Smooth muscle cell (in vitro differentiated cells): ENCODE data around the gene TAF4. TPM values are rescaled to one million over a fixed set of nuclear protein-coding genes. Genes with fewer than 3 reads are reported as not detected.

ENCODE experiments used
- DNase-seq: peaks from one replicate; lab custom pipeline; 2025; ENCODE audit not compliant: unreplicated experiment; lab: John Stamatoyannopoulos, UW
- H2AFZ ChIP-seq: fragments of 200-600 bp; sonication (generic); 2 replicates; pipeline ENCODE4 v1.6.0; 2016; ENCODE audit warnings: antibody characterized with exemption, low read depth, mild to moderate bottlenecking
- H3F3A ChIP-seq: fragments of 200-600 bp; sonication (generic); 2 replicates; pipeline ENCODE4 v1.6.0; 2017; ENCODE audit warnings: antibody characterized with exemption, low read depth
- H3K27ac ChIP-seq: fragments of 200-600 bp; sonication (generic); 2 replicates; pipeline ENCODE4 v1.5.1; 2016; ENCODE audit warnings: low read depth, mild to moderate bottlenecking
- H3K27me3 ChIP-seq: fragments of 200-600 bp; sonication (generic); 2 replicates; pipeline ENCODE4 v1.6.1; 2016; ENCODE audit warnings: low read depth, mild to moderate bottlenecking
- H3K36me3 ChIP-seq: fragments of 200-600 bp; sonication (generic); 2 replicates; pipeline ENCODE4 v1.5.1; 2016; ENCODE audit warnings: low read depth
- H3K4me1 ChIP-seq: fragments of 200-600 bp; sonication (generic); 2 replicates; pipeline ENCODE4 v1.5.1; 2016; ENCODE audit warnings: low read depth
- H3K4me2 ChIP-seq: fragments of 200-600 bp; sonication (generic); 2 replicates; pipeline ENCODE4 v1.6.0; 2016; ENCODE audit warnings: mild to moderate bottlenecking
- H3K4me3 ChIP-seq: fragments of 200-600 bp; sonication (generic); 2 replicates; pipeline ENCODE4 v1.5.1; 2016; ENCODE audit warnings: mild to moderate bottlenecking
- H3K79me2 ChIP-seq: fragments of 200-600 bp; sonication (generic); 2 replicates; pipeline ENCODE4 v1.6.0; 2016; ENCODE audit warnings: low read depth, mild to moderate bottlenecking
- H3K9ac ChIP-seq: fragments of 200-600 bp; sonication (generic); 2 replicates; pipeline ENCODE4 v1.6.0; 2016; ENCODE audit warnings: low read depth
- H3K9me3 ChIP-seq: fragments of 200-600 bp; sonication (generic); replicated peaks from 2 replicates; pipeline ENCODE4 v1.5.1; 2016; ENCODE audit warnings: low read depth
- H4K20me1 ChIP-seq: fragments of 200-600 bp; sonication (generic); 2 replicates; pipeline ENCODE4 v1.6.0; 2016; ENCODE audit warnings: low read depth
- WGBS: methylation state at CpG from one replicate; pipeline ENCODE4 v1.1.7; 2016; ENCODE audit warnings: low lambda C conversion rate; 5-methylcytosine and 5-hydroxymethylcytosine counted together
- polyA plus RNA-seq: library from polyadenylated mRNA; unstranded; fragments of >200 nt; fragmentation: Nextera tagmentation; extraction: Ambion mirVana; gene quantifications from 2 replicates; pipeline ENCODE4 v1.2.1, GENCODE V29; 2016
- total RNA-seq: library from RNA; depleted of rRNA; stranded (reverse); fragments of >200 nt; gene quantifications from 2 replicates; pipeline ENCODE4 v1.2.3, GENCODE V29; 2014
- TF ChIP-seq, protein P1 (sequence below): fragments of 200-600 bp; sonication (generic); IDR thresholded peaks from 2 replicates; pipeline ENCODE4 v1.5.1; 2017; ENCODE audit warnings: borderline replicate concordance, mild to moderate bottlenecking, antibody characterized with exemption; ENCODE audit not compliant: insufficient read depth, poor library complexity, severe bottlenecking

Gene TAF4
- total and polyA plus RNA-seq, 2 experiments from 2014 or later = 0.67 to 8.5 TPM

DNA sequence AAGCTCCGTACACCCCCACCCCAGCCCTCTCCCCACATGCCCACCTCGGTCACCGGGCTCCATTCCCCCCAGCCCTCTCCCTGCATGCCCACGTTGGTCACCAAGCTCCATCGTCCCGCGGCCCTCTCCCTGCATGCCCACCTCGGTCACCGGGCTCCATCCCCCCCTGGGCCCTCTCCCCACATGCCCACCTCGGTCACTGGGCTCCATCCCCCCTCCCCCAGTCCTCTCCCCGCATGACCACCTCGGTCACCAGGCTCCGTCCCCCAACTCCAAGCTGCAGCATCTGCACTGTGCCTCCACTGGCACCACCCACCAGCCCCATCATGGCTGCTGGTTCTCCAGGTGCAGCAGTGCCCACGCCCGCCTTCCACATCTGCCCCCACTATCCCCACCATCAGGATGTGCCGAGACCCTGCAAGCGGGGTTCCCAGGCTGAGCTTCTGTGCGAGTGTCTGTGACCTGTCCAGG, 16.8 kb downstream of the TAF4 start:
- Histone ChIP-seq H3K27me3 (no peaks in the 10 kb centered on the region), H3K4me3 (no peak overlapping the region), H3K79me2 (peaks cover 74% of the 10 kb centered on the region), H4K20me1 (peaks cover 100% of the 10 kb centered on the region), H3K36me3 (no peaks in the 10 kb centered on the region), H2AFZ (no peak overlapping the region), H3F3A (no peaks in the 10 kb centered on the region), H3K9me3 (no peaks in the 10 kb centered on the region), H3K27ac (no peak overlapping the region), H3K4me1 (no peaks in the 10 kb centered on the region), H3K4me2 (no peak overlapping the region), H3K9ac (no peak overlapping the region)
- DNase-seq = no peak
- 94% methylated on average over 6 of the region's 18 CpGs for WGBS
- TF ChIP-seq, protein P1, sequence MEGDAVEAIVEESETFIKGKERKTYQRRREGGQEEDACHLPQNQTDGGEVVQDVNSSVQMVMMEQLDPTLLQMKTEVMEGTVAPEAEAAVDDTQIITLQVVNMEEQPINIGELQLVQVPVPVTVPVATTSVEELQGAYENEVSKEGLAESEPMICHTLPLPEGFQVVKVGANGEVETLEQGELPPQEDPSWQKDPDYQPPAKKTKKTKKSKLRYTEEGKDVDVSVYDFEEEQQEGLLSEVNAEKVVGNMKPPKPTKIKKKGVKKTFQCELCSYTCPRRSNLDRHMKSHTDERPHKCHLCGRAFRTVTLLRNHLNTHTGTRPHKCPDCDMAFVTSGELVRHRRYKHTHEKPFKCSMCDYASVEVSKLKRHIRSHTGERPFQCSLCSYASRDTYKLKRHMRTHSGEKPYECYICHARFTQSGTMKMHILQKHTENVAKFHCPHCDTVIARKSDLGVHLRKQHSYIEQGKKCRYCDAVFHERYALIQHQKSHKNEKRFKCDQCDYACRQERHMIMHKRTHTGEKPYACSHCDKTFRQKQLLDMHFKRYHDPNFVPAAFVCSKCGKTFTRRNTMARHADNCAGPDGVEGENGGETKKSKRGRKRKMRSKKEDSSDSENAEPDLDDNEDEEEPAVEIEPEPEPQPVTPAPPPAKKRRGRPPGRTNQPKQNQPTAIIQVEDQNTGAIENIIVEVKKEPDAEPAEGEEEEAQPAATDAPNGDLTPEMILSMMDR = no peak

DNA sequence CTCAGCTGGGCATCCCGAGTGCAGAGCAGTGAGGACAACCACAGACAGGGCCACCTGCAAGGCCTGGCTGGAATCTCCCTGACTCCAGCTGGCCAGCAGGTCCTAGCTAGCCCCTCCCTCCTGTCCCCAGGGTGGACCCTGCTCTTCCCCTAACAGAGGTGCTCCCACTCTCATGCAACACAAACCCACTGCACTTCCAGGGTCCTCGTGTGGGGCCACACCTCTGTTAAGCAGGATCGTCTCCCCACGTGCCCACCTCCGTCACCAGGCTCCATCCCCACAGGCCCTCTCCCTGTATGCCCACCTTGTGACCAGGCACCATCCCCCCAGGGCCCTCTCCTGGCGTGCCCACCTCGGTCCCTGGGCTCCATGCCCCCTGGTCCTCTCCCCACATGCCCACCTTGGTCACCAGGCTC, 17.3 kb downstream of the TAF4 start:
- WGBS = 90% methylated on average over 5 of the region's 7 CpGs
- DNase-seq = no peak

DNA sequence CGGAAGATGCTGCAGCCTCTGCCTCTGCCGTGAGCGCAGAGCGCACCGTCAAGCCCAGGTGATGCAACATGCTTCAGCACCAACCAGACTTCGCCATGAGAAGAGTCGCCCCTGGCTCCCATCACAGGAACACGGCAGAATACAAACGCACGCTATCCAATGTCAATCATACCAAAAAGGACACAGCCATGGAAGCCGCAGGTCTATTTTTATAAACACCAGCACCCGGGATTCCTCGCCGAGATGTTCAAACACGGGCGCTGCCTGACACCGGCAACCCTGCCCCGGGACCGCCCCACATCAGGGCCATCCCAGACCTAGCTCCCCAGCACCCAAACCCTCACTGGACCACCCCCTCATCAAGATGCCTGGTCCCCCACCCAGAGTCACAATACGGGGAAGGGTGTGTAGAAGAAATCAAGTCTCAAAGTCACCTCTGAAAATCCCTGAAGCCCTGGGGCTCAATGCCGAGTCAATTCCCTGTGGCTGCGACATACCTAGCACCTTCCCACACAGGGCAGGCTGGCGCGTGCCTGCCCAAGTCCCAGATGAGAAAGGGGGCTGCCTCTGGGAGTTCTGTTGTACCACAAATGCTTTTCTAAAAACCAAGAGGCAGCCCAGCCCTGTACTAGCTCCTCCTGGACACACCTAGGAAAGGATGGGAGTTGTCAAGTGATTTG, 17.9 kb downstream of the TAF4 start:
- Histone ChIP-seq H3K27ac (no peak overlapping the region), H3K4me2 (no peak overlapping the region), H3F3A (no peaks in the 10 kb centered on the region), H2AFZ (no peak overlapping the region), H4K20me1 (peaks cover 100% of the 10 kb centered on the region), H3K4me3 (no peak overlapping the region), H3K79me2 (peaks cover 75% of the 10 kb centered on the region), H3K36me3 (no peaks in the 10 kb centered on the region), H3K4me1 (no peaks in the 10 kb centered on the region), H3K9me3 (no peaks in the 10 kb centered on the region), H3K9ac (no peak overlapping the region), H3K27me3 (no peaks in the 10 kb centered on the region)
- DNase-seq = no peak
- TF ChIP-seq, protein P1 = no peak
- 96% methylated on average over 24 of the region's 24 CpGs for WGBS

More for the DNA sequence above, 17.3 kb downstream of the TAF4 start:
- Histone ChIP-seq H3K4me1 (no peaks in the 10 kb centered on the region), H3K4me3 (no peak overlapping the region), H3K9me3 (no peaks in the 10 kb centered on the region), H3K4me2 (no peak overlapping the region), H2AFZ (no peak overlapping the region), H3K79me2 (peaks cover 77% of the 10 kb centered on the region), H3K27ac (no peak overlapping the region), H3K36me3 (no peaks in the 10 kb centered on the region), H3K9ac (no peak overlapping the region), H3K27me3 (no peaks in the 10 kb centered on the region), H3F3A (no peaks in the 10 kb centered on the region), H4K20me1 (peaks cover 100% of the 10 kb centered on the region)
- TF ChIP-seq, protein P1 = no peak

DNA sequence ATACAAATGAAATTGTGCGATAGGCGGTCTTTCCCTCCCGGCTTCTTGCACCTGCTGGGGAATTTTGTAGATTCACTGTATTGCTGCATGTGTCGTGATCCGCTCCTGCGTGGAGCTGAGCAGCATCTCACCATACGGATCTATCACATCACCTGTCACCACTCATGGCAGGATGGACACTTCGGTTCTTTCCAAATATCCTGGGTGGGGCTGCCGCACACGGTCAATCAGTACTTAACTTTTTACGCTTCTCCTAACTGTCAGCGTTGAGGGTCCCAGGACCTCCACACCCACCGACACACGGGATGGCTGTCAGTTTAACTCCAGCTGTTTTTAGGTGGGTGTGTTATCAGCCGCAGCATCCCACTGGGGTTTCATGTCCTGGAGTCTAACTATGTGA, 19.2 kb downstream of the TAF4 start:
- TF ChIP-seq, protein P1 = no peak
- no peaks in the 10 kb centered on the region for H3K9me3 ChIP-seq
- H3K36me3 ChIP-seq = no peaks in the 10 kb centered on the region
- no peaks in the 10 kb centered on the region for H3F3A ChIP-seq
- H4K20me1 ChIP-seq = peaks cover 100% of the 10 kb centered on the region
- H3K9ac ChIP-seq = no peak overlapping the region
- no peaks in the 10 kb centered on the region for H3K27me3 ChIP-seq
- H3K79me2 ChIP-seq = peaks cover 74% of the 10 kb centered on the region
- no peak overlapping the region for H3K4me3 ChIP-seq
- no peak for DNase-seq
- H2AFZ ChIP-seq = no peak overlapping the region
- no peaks in the 10 kb centered on the region for H3K4me1 ChIP-seq
- H3K4me2 ChIP-seq = no peak overlapping the region
- WGBS = 95% methylated on average over 15 of the region's 15 CpGs
- no peak overlapping the region for H3K27ac ChIP-seq
